Testis (tissue), 3 donors: ENCODE data around the gene GRWD1. TPM values are rescaled to one million over a fixed set of nuclear protein-coding genes. Genes with fewer than 3 reads are reported as not detected.

Source experiments
- DNase-seq: peaks from one replicate; pipeline ENCODE4 v3.0.0-alpha.2; 2019
- H3K27ac ChIP-seq, 2 donors: fragments of 200-600 bp; sonication (generic); one replicate each; pipeline ENCODE4 v1.5.1; 2019
- H3K27me3 ChIP-seq: fragments of 200-600 bp; sonication (generic); one replicate; pipeline ENCODE4 v1.5.1; 2019
- H3K36me3 ChIP-seq: fragments of 200-600 bp; sonication (generic); one replicate; pipeline ENCODE4 v1.5.1; 2017; ENCODE audit warnings: low read depth; ENCODE audit errors: missing control alignments
- H3K4me1 ChIP-seq: fragments of 200-600 bp; sonication (generic); one replicate; pipeline ENCODE4 v1.5.1; 2019
- H3K4me3 ChIP-seq, 2 donors: fragments of 200-600 bp; sonication (generic); one replicate each; pipeline ENCODE4 v1.5.1; 2017 to 2019
- H3K9me3 ChIP-seq: fragments of 200-600 bp; sonication (generic); one replicate; pipeline ENCODE4 v1.5.1; 2017
- POLR2A ChIP-seq: fragments of 450-650 bp; IDR thresholded peaks from one replicate; pipeline ENCODE4 v1.6.1; 2017; ENCODE audit warnings: antibody characterized with exemption, mild to moderate bottlenecking, moderate library complexity
- WGBS, 2 donors: methylation state at CpG; one replicate each; pipeline ENCODE4 v1.1.5; 2018; 5-methylcytosine and 5-hydroxymethylcytosine counted together
- intact Hi-C: fragments of 100-400 bp; cut with DNase I; formaldehyde crosslinking; loops from one replicate; pipeline ENCODE4 v1.15.1; 2023; ENCODE audit warnings: low total_unique reads
- polyA plus RNA-seq: library from polyadenylated mRNA; stranded (reverse); fragments of 350-450 nt; fragmentation: Illumina TruSeq; extraction: RNeasy Lipid Tissue Mini Kit (QIAGEN cat#74804); gene quantifications from one replicate; pipeline ENCODE4 v1.2.3, GENCODE V29; 2014; ENCODE audit warnings: low read depth, low replicate concordance; ENCODE audit not compliant: insufficient read depth
- total RNA-seq, 2 donors: library from RNA; depleted of rRNA; stranded (reverse); fragments of >200 nt; gene quantifications; one replicate each; pipeline ENCODE4 v1.2.3, GENCODE V29; 2016
- TF ChIP-seq, protein P1 (sequence below), 3 experiments: fragments of 450-650 bp in 2 of 3; fragments of 200-600 bp in 1 of 3; sonication (generic) in 1 of 3; IDR thresholded peaks; one replicate each; pipeline ENCODE4 v1.5.1; 2016 to 2019; ENCODE audit warnings: antibody characterized with exemption in 3 of 3, mild to moderate bottlenecking in 2 of 3, moderate library complexity in 1 of 3

GRWD1 gene
- total and polyA plus RNA-seq, 3 donors from 2014 or later = 17.8 to 35.2 (median 32.8) TPM

DNA sequence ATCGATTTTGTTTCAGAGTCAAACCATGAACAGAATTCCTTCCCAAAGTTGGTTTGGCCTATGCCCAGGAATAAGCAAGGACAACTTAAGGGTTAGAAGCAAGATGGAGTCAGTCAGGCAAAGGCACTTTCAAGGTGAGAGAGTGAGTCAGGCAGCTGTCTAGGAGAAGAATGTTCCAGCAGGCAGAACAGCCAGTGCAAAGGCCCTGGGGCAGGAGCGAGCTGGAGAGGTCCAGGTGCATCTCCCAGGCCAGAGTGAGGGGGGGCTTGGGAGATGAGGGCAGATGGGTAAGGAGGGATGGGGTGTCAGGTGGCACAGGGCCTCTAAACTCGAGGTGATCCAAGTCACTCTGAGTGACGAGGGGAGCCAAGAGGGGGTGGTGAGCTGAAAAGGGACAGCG lies 9.2 kb upstream of the GRWD1 start:
- no peaks in the 10 kb centered on the region for H3K27me3 ChIP-seq
- no peak overlapping the region for H3K27ac ChIP-seq
- intact Hi-C loops = no loop called here
- WGBS, 2 donors = 87 to 92% methylated on average over 5 of the region's 5 CpGs
- TF ChIP-seq POLR2A = no peak
- TF ChIP-seq, protein P1, sequence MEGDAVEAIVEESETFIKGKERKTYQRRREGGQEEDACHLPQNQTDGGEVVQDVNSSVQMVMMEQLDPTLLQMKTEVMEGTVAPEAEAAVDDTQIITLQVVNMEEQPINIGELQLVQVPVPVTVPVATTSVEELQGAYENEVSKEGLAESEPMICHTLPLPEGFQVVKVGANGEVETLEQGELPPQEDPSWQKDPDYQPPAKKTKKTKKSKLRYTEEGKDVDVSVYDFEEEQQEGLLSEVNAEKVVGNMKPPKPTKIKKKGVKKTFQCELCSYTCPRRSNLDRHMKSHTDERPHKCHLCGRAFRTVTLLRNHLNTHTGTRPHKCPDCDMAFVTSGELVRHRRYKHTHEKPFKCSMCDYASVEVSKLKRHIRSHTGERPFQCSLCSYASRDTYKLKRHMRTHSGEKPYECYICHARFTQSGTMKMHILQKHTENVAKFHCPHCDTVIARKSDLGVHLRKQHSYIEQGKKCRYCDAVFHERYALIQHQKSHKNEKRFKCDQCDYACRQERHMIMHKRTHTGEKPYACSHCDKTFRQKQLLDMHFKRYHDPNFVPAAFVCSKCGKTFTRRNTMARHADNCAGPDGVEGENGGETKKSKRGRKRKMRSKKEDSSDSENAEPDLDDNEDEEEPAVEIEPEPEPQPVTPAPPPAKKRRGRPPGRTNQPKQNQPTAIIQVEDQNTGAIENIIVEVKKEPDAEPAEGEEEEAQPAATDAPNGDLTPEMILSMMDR (IDR thresholded peaks at IDR 0.05) = no peak
- H3K9me3 ChIP-seq = no peaks in the 10 kb centered on the region
- no peak overlapping the region for H3K4me3 ChIP-seq
- no peaks in the 10 kb centered on the region for H3K36me3 ChIP-seq
- no peaks in the 10 kb centered on the region for H3K4me1 ChIP-seq
- DNase-seq = no peak

GRCh38 chr19:48441360-48442050 lies 4.3 kb upstream of the GRWD1 start:
- TF ChIP-seq POLR2A = no peak
- TF ChIP-seq, protein P1 (IDR thresholded peaks at IDR 0.05) = no peak
- DNase-seq = no peak
- Histone ChIP-seq H3K4me3 (no peak overlapping the region), H3K36me3 (no peaks in the 10 kb centered on the region), H3K27ac (no peak overlapping the region), H3K9me3 (no peaks in the 10 kb centered on the region), H3K4me1 (peaks cover 15% of the 10 kb centered on the region), H3K27me3 (no peaks in the 10 kb centered on the region)
- 49 to 80% methylated on average over 19 to 20 of the region's 20 CpGs for WGBS, 2 donors
- intact Hi-C loops = no loop called here

GRCh38 chr19:48442116-48443035 lies 3.4 kb upstream of the GRWD1 start:
- Histone ChIP-seq H3K4me3 (no peak overlapping the region), H3K27me3 (no peaks in the 10 kb centered on the region), H3K27ac (no peak overlapping the region), H3K9me3 (no peaks in the 10 kb centered on the region), H3K4me1 (peaks cover 17% of the 10 kb centered on the region), H3K36me3 (no peaks in the 10 kb centered on the region)
- intact Hi-C loops = no loop called here
- DNase-seq = no peak
- TF ChIP-seq, protein P1 (IDR thresholded peaks at IDR 0.05) = no peak
- TF ChIP-seq POLR2A = no peak
- WGBS, 2 donors = 60 to 61% methylated on average over 21 to 28 of the region's 94 CpGs

DNA sequence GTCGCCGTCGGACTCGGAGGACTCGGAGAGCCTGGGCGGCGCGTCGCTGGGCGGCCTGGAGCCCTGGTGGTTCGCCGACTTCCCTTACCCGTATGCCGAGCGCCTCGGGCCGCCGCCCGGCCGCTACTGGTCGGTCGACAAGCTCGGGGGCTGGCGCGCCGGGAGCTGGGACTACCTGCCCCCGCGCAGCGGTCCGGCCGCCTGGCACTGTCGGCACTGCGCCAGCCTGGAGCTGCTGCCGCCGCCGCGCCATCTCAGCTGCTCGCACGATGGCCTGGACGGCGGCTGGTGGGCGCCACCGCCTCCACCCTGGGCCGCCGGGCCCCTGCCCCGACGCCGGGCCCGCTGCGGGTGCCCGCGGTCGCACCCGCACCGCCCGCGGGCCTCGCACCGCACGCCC lies 2.5 kb upstream of the GRWD1 start:
- Histone ChIP-seq H3K36me3 (no peaks in the 10 kb centered on the region), H3K27me3 (no peaks in the 10 kb centered on the region), H3K4me1 (peaks cover 17% of the 10 kb centered on the region), H3K9me3 (no peaks in the 10 kb centered on the region), H3K4me3 (no peak overlapping the region), H3K27ac (no peak overlapping the region)
- no peak for DNase-seq
- WGBS, 2 donors = 30% methylated on average over 40 of the region's 60 CpGs; no CpG with 5 or more reads in 1 of the 2 donors
- intact Hi-C loops = no loop called here
- no peak for TF ChIP-seq POLR2A
- TF ChIP-seq, protein P1 (IDR thresholded peaks at IDR 0.05) = no peak
